ENCODE data around the gene CCDC34.
A peak's percentile ranks its signal among the peaks of the same experiment; 100 is the strongest.

Gene CCDC34, protein sequence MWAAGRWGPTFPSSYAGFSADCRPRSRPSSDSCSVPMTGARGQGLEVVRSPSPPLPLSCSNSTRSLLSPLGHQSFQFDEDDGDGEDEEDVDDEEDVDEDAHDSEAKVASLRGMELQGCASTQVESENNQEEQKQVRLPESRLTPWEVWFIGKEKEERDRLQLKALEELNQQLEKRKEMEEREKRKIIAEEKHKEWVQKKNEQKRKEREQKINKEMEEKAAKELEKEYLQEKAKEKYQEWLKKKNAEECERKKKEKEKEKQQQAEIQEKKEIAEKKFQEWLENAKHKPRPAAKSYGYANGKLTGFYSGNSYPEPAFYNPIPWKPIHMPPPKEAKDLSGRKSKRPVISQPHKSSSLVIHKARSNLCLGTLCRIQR

DNA sequence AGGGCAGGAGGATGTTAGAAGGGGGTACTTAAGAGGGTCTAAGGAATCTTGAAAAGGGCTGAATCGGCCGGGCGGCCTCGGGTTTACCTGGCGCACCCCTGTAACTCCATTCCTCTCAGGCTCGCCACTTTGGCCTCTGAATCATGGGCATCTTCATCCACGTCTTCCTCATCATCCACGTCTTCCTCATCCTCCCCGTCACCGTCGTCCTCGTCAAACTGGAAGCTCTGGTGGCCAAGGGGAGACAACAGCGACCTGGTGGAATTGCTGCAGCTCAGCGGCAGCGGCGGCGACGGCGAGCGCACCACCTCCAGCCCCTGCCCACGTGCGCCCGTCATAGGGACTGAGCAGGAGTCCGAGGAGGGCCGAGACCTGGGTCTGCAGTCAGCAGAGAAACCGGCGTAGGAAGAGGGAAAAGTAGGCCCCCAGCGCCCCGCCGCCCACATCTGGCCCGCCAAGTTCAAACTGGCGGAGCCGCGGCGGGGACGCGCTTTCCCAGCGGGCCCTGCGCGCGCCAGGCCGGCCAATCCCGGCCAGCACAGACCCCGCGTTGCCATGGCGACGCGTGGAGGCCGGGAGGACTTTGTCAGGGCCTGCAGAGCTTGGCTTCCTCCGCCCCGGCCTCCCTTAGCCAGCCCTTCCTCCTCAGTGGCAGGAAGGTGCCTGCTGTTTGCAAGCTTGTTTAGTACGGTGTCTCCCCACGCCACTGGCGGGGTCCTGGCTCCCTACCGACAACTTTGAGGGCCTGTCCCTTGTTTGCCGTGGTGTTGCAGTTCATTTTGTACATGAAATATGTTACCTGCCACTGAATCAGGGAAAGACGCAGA lies at the start of gene CCDC34:
TSS of gene CCDC34 (minus strand) at position 467 of the 827 bp plus-strand sequence. CDS start at position 446, 21 bp downstream.
- DNase-seq, result peak in 57 of 58 donors; percentile 32 to 91 (median 75)

DNA sequence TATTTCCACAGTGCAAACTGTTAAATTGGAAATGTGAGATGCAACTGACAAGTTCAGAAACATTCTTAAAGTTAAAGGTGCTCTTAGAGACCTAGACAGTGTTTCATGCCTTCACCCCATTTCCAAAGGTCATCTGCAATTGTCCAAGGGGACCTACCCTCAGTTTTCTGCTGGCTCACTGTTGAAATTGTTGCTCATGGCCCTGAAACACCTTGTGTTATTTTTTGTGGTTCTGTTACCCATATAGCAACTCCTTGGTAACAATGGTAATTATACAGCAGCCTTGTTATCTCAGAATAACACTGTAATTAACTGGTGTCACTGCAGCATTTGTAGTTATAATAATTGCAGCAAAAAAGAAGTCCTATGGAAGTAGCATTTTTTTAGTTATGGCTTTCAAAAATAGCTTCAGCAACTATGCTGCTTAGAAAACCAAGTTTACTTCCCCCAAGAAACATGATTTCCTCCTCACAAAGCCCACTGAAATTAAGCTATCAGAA lies 49.2 kb upstream of the CCDC34 start:
- no peak for DNase-seq

- DNase-seq, result no peak
Observed at GRCh38 chr11:27411328-27411727, 48.3 kb upstream of the CCDC34 start.

DNA sequence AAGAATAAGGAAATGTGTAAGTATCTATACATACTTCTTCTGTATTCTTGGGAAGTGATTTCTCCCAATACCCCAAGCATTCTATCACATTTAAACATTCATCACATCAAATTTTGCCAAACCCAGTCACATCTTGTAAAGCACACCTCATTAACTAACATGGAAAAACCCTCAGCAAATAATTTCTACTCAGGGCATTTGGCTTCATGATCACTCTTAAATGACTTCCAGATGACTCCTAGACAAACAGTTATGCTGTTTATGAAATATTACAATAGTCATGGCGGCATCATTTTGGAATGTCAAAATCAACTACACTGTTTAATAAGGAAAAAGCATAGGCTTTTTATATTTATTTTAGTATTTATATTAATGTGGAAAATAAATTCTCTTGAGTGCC lies 47.3 kb upstream of the CCDC34 start:
- DNase-seq, result no peak

GRCh38 chr11:27409742-27410141 lies 46.7 kb upstream of the CCDC34 start:
- DNase-seq, result no peak

DNA sequence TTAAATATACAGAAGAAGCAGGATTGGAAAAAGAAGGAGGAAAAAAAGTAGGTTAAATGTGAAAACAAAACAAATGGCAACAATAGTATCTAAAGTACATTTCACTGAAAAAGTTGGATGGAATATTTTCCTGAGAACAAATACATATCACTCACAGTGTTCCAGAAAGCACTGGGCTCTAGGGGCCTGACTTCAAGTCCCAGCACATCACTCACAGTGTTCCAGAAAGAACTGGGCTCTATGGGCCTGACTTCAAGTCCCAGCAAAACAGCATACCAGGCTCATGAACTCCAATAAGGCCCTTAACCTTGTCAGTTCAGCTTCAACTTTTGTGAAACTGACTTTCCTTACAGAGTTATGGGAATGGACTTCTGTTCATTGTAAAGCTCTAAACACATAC lies 46.0 kb upstream of the CCDC34 start:
- DNase-seq, result no peak

DNA sequence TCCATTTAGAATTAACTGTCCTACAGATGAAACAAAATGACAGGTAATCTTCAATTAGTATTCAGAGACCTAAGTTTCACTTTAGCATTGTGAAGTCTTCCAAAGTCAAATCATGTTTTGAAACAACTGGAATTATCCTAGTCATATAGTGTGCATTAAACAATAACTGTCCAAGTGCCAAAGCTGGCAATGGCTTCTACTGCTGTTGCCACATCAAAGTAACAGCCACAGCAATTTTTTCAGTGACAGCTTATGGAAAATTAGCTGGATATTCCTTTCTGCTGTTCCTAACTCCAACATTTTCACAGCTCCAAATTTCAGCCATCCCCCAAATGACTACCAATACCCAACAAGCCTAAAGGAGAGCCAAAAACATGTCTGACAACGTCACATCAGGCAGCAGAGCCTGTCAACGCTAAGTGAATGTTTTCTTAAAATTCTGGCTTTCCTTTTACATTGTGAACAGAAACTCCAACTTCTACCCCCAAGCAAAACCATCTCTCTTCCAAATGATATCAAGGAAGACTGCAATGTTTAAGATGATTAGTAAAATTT lies 45.3 kb upstream of the CCDC34 start:
- DNase-seq, result no peak

DNA sequence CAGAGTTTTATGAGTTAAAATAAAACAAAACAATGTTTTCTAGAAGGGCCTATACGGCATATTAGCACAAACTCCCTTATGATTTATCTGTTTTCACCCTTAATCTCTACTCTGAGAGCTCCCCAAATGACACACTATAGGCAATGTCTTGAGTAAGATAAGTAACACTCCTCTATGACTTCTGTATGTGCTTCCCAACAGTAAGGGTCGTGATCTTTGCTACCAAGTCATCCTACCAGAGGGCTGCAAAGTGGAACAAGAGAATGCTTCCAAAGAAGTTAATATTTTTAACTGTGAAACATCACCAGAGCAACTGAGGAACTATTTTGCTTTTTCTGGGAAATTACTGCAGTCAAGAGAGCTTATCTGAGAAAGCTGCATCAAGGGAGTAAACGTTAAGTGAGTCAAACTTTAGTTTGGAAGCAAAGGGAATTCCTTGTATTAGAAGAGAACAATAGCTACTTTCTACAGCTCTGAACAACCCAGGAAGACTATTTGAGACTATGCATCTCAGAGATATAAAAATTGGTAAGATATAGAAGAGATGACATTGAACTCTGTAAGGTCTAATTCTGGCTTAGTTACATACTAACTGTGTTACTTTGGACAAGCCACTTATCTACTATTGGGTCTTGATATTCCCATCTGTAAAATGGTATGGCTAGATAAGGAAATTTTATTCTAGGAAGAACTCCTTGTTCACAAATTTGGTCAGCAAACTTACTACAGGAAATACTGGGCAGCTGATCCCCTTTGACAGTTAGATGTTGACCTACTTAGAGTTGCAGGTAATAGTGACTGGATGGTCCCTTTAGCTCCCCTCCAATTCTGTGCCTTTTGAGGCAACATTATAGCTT lies 43.7 kb upstream of the CCDC34 start:
- DNase-seq, result no peak

DNA sequence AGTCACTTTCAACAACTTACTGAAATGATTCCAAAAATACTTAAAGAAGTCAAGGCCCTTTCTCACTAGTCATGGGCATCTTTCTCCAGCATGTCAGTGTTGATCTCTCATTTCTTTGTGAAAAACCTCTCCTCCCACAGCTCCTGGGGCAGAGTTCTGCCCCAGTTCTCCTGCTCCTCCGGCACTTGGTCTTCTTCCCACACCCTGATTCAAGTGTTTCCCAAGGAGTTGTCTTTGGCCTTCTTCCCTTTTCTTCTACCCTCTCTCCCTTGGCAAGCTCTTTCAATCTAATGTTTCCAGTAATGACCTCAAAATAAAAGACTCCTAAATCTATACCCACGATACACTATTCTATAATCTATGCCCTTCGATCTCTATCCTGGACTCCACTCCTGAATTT lies 42.1 kb upstream of the CCDC34 start:
- DNase-seq, result no peak

- no peak for DNase-seq
Observed at GRCh38 chr11:27404427-27404826, 41.4 kb upstream of the CCDC34 start.

DNA sequence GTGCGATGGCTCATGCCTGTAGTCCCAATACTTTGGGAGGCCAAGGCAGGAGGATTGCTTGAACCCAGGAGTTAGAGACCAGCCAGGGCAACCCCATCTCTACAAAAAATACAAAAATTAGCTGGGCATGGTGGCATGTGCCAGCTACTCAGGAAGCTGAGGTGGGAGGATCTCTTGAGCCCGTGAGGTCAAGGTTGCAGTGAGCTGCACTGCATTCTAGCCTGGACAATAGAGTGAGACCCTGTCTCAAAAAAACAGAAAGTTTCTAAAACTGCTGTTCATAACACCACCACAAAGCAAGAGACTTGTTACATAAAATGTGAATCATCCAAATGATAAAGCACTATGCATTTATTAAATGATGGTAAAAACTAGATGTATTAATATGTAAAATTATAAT lies 40.2 kb upstream of the CCDC34 start:
- no peak for DNase-seq

DNA sequence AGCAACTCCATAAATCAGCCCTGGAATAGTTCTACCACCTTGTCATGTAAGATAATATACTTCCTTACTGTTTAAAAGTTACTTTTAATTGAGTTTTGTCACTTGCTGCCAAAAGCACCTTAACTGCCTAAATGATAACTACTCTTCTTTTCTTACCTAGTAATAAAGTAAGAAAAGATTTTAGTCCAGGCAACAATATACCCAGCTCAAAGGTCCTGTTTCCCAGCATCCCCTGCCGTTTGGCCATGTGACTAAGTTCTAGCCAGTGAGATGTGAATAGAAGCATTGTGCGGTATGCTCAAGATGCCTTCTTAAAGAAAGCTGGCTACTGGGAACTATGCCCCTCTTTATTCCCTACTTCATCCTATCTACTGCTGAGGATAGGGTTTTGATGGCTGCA lies 39.4 kb upstream of the CCDC34 start:
- DNase-seq, result no peak

GRCh38 chr11:27401833-27402316 lies 38.9 kb upstream of the CCDC34 start:
- no peak for DNase-seq

- no peak for DNase-seq
Observed at GRCh38 chr11:27401280-27401832, 38.3 kb upstream of the CCDC34 start.

DNA sequence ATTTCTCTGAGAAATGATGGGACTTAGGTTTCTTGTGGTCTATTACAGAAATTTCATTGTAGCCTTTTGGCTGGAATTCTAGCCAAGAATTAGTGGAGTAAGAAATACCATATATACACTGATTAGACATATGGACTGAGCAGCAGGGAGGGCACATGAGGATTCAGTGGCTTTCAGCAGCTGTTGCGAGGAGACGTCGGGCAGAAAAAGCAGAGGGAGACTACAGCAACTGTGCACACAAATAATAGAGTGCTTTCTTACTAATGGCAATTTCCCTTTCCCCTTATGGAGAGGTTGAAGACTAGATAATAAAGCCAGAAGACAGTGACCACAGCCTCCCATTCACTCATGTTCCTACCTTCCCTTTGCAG lies 35.4 kb upstream of the CCDC34 start:
- no peak for DNase-seq

GRCh38 chr11:27397624-27398399 lies 34.8 kb upstream of the CCDC34 start:
- DNase-seq, result no peak

DNA sequence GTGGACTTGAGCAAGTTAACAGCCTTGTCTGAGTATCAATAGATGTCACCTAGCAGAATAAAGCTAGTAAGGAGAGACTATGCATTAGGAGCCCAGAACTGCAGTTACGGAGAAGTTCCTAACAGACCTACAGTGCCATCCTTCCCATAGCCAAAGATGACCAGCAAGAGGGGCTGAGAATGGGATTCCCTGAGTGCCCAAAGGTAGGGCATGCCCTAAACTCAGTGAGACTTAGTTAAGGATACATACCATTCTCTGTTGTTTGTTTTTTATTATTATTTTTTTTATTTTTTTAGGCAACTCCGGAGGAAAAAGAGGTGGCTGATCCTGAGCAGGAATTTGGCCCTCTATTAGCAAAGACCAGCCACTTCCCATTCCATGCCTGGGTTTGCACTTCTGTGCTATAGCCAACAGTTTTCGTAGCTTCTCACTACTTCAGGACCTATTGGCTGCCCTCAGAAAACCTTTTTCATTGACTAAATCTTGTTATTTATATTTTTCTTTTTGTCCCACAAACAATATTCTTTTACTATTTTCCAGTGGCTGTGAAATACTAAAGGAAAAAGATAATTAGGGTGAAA lies 33.3 kb upstream of the CCDC34 start:
- DNase-seq, result no peak

DNA sequence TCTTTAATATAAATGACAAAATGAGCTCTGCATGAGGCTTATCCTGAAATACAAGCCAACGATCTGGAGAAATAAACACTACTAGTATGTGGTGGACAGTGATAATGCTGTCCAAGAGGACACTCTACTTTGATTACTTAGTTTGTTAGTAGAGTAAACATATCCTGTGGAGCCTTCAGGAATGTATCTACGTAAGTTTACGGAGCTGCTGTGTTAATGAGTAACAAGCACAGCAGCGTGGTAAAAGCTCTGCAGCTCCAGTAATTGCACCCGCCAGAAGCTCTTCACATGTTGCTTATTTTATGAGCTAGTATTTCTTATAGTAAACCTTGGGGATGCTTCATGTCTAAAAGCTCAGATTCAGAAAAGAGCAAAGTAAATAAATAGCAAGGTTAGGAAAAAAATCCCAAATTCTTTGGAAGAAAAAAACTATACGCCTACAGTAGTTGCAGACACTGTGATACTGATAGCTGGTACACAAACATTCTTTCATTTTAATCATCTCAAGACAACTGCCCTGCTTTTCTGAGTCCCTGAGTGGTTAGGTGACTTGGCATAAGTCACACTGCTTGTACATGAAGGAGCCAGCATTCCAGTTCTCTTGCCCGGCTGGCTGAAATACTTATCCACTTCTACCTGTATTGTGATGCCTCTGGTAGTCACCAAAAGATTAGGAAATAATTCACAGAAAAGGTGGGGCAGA lies 32.7 kb upstream of the CCDC34 start:
- DNase-seq, result no peak

DNA sequence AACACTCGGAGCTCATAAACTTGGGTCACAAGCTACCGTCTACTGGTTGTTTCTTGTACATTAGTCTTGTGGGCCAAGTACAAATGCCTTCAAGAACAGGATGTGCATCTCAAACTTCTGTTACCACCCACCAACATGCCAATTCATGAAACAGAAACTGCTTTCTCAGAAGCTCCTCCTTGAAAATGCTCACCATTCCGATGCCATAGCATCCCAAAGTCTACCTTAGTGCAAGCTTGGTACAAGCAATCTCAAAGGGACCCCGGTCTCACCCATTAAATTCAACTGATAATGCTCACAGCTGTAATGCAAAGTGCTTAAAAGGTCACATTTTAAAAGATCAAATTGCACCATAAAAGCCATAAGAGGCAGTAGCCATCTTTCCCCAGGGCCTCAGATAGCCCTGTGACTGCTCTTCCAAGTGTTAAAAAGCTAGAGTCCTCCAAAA lies 31.8 kb upstream of the CCDC34 start:
- DNase-seq, result no peak

All from anterior cingulate cortex (tissue), 58 donors.